ENCODE data around the gene AURKAIP1. TPM values are rescaled to one million over a fixed set of nuclear protein-coding genes. Genes with fewer than 3 reads are reported as not detected.

AURKAIP1 gene
- total and polyA plus RNA-seq, 9 of the 15 experiments (the other 6 are each of a cell fraction or from before 2014, with no cell fraction given): 7.8 to 478 (median 92.0) TPM

- TF ChIP-seq TEAD4 (IDR thresholded peaks at IDR 0.05; ENCODE audit: low read length) (no peak), TEAD4 (CRISPR knock-in tag; IDR thresholded peaks at IDR 0.05; ENCODE audit: borderline replicate concordance) (no peak)
These were observed 28.5 kb downstream of the AURKAIP1 start (continued) for GRCh38 chr1:1346501-1346890.

GRCh38 chr1:1345860-1346500 lies 29.0 kb downstream of the AURKAIP1 start:
- in situ Hi-C loops (cut with MboI) (no loop called here), intact Hi-C loops (cut with micrococcal nuclease) (no loop called here)
- 0 out of 2 replicates have a peak, but pooled peaks cover 2% of the 10 kb centered on the region for H3K9me3 ChIP-seq (replicated peaks; ENCODE audit: control insufficient read depth, insufficient read depth, low read depth, low read length)
- H3K4me2 ChIP-seq (ENCODE audit: insufficient read depth, low read length): no peak overlapping the region
- H3K4me1 ChIP-seq (replicated peaks in 1 of 2; ENCODE audit: control insufficient read depth in 2 of 2, insufficient read depth in 2 of 2, low read length in 2 of 2): peaks cover 9 to 81% of the 10 kb centered on the region in 2 experiments; a peak in 3 of 5 replicates
- 85% methylated on average over 12 of the region's 12 CpGs for WGBS (ENCODE audit: insufficient coverage, low coverage, missing lambda C conversion rate)
- peaks cover 65% of the 10 kb centered on the region for H3K79me2 ChIP-seq (ENCODE audit: control insufficient read depth, insufficient read depth, low read length)
- no peak for DNase-seq (ENCODE audit: extremely low read depth in 1 of 4, low spot score in 3 of 4)
- H3K4me3 ChIP-seq: no peak overlapping the region
- peak overlapping the region in 1 of 2 experiments; percentile 98; a peak in 2 of 4 replicates for H3K9ac ChIP-seq (ENCODE audit: insufficient read depth in 1 of 2, low read depth in 2 of 2, low read length in 2 of 2)
- H2AFZ ChIP-seq (ENCODE audit: low read depth, low read length): no peak overlapping the region
- BruUV-seq (replicated peaks): no TSS peak
- ATAC-seq: no peak
- no peaks in the 10 kb centered on the region for H3K27me3 ChIP-seq (ENCODE audit: control insufficient read depth in 2 of 2, insufficient read depth in 2 of 2, low read length in 2 of 2)
- FAIRE-seq: no peak
- peaks cover 42% of the 10 kb centered on the region; the same call in 1 of the 2 replicates for H4K20me1 ChIP-seq (replicated peaks; ENCODE audit: control insufficient read depth, insufficient read depth, low read length)
- H3K9me1 ChIP-seq (ENCODE audit: control insufficient read depth, insufficient read depth, low read length): peaks cover 8% of the 10 kb centered on the region
- peaks cover 41% of the 10 kb centered on the region; the same call in 2 of the 3 replicates for H3K36me3 ChIP-seq (ENCODE audit: control insufficient read depth, insufficient read depth, low read length)
- CTCF ChIA-PET (ENCODE audit: low intra/inter-chr PET ratio): no interaction called here
- POLR2A ChIA-PET: interaction anchor here (1.3 to 4.8 kb wide), 4 partner anchors 9 to 30 kb away, joined by 7 to 22 read pairs (median 8); partner anchors contain the start of gene AURKAIP1
- H3K27ac ChIP-seq (ENCODE audit: extremely low read depth, low read depth, low read length): no peak overlapping the region; the same call in 2 of the 3 replicates
- no peak for TF ChIP-seq ZBTB7A (IDR thresholded peaks at IDR 0.05; ENCODE audit: borderline replicate concordance, control insufficient read depth, low read depth, low read length)
- TF ChIP-seq, protein P1, sequence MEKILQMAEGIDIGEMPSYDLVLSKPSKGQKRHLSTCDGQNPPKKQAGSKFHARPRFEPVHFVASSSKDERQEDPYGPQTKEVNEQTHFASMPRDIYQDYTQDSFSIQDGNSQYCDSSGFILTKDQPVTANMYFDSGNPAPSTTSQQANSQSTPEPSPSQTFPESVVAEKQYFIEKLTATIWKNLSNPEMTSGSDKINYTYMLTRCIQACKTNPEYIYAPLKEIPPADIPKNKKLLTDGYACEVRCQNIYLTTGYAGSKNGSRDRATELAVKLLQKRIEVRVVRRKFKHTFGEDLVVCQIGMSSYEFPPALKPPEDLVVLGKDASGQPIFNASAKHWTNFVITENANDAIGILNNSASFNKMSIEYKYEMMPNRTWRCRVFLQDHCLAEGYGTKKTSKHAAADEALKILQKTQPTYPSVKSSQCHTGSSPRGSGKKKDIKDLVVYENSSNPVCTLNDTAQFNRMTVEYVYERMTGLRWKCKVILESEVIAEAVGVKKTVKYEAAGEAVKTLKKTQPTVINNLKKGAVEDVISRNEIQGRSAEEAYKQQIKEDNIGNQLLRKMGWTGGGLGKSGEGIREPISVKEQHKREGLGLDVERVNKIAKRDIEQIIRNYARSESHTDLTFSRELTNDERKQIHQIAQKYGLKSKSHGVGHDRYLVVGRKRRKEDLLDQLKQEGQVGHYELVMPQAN (IDR thresholded peaks at IDR 0.05; ENCODE audit: borderline replicate concordance): no peak
- TF ChIP-seq JUNB (CRISPR knock-in tag; conservative IDR thresholded peaks at IDR 0.05): no peak
- peak; percentile 19 for TF ChIP-seq RBFOX2 (IDR thresholded peaks at IDR 0.05; ENCODE audit: low read depth, low read length)
- peak; percentile 50 for TF ChIP-seq ZFP36 (IDR thresholded peaks at IDR 0.05; ENCODE audit: low read depth, low read length, partially characterized antibody)
- no peak for TF ChIP-seq XRCC5 (IDR thresholded peaks at IDR 0.05; ENCODE audit: low read depth, low read length)
- no peak for TF ChIP-seq CEBPB (tag; IDR thresholded peaks at IDR 0.05)
- TF ChIP-seq ZEB2 (IDR thresholded peaks at IDR 0.05): no peak
- no peak for TF ChIP-seq NONO (IDR thresholded peaks at IDR 0.05; ENCODE audit: low read depth in 2 of 2, low read length in 1 of 2)
- 0 out of 2 replicates have a peak, but pooled peaks have one; percentile 32 for TF ChIP-seq BCOR (IDR thresholded peaks at IDR 0.05)
- TF ChIP-seq, protein P2, sequence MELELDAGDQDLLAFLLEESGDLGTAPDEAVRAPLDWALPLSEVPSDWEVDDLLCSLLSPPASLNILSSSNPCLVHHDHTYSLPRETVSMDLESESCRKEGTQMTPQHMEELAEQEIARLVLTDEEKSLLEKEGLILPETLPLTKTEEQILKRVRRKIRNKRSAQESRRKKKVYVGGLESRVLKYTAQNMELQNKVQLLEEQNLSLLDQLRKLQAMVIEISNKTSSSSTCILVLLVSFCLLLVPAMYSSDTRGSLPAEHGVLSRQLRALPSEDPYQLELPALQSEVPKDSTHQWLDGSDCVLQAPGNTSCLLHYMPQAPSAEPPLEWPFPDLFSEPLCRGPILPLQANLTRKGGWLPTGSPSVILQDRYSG (tag; conservative IDR thresholded peaks at IDR 0.05; ENCODE audit: low read depth): no peak
- 0 out of 2 replicates have a peak, but pooled peaks have one; percentile 25 for TF ChIP-seq ZNF740 (CRISPR knock-in tag; IDR thresholded peaks at IDR 0.05)
- no peak for TF ChIP-seq ZNF740 (tag; IDR thresholded peaks at IDR 0.05)
- TF ChIP-seq COPS2 (conservative IDR thresholded peaks at IDR 0.05): no peak
- TF ChIP-seq ARID2 (IDR thresholded peaks at IDR 0.05): no peak
- 0 out of 2 replicates have a peak, but pooled peaks have one; percentile 2 for TF ChIP-seq POLR2G (IDR thresholded peaks at IDR 0.05; ENCODE audit: low read depth, low read length)

All from K562 (cell line).